H4 (cell line): ENCODE data around the gene MAP2. TPM values are rescaled to one million over a fixed set of nuclear protein-coding genes. Genes with fewer than 3 reads are reported as not detected.

Experiments
- DNase-seq: peaks from one replicate; pipeline ENCODE4 v3.0.0-alpha.2; 2015; ENCODE audit warnings: low spot score
- total RNA-seq: library from RNA; depleted of rRNA; stranded (reverse); fragments of >200 nt; shearing (Covaris generic); gene quantifications from 2 replicates; pipeline ENCODE4 v1.2.3, GENCODE V29; 2014; rRNA removed

MAP2 gene
- 5.3 TPM in 2 replicates for total RNA-seq

GRCh38 chr2:209423562-209424198 is at the start of gene MAP2:
Gene MAP2 (plus strand): TSS chr2:209424047. CDS start chr2:209653171, 229,124 bp downstream.
- peak; percentile 73 for DNase-seq

GRCh38 chr2:209376686-209377085 is 47.2 kb upstream of the MAP2 start:
- no peak for DNase-seq

GRCh38 chr2:209380293-209380692 is 43.6 kb upstream of the MAP2 start:
- no peak for DNase-seq

- DNase-seq, result no peak
Observed at GRCh38 chr2:209381091-209381490, 42.8 kb upstream of the MAP2 start.

- no peak for DNase-seq
Observed at GRCh38 chr2:209382775-209383174, 41.1 kb upstream of the MAP2 start.

- DNase-seq, result peak; percentile 40
Observed at GRCh38 chr2:209383212-209383611, 40.6 kb upstream of the MAP2 start.

- no peak for DNase-seq
Observed at GRCh38 chr2:209387389-209387788, 36.5 kb upstream of the MAP2 start.

GRCh38 chr2:209388446-209389037 is 35.3 kb upstream of the MAP2 start:
- DNase-seq, result no peak

- DNase-seq, result no peak
Observed at GRCh38 chr2:209389171-209389618, 34.7 kb upstream of the MAP2 start.

GRCh38 chr2:209390839-209391238 is 33.0 kb upstream of the MAP2 start:
- DNase-seq, result no peak

- DNase-seq, result no peak
Observed at GRCh38 chr2:209391776-209392401, 32.0 kb upstream of the MAP2 start.

- no peak for DNase-seq
Observed at GRCh38 chr2:209395229-209395628, 28.6 kb upstream of the MAP2 start.

- DNase-seq, result no peak
Observed at GRCh38 chr2:209395652-209396051, 28.2 kb upstream of the MAP2 start.

GRCh38 chr2:209398463-209398862 is 25.4 kb upstream of the MAP2 start:
- DNase-seq, result no peak

- DNase-seq, result no peak
Observed at GRCh38 chr2:209401788-209402187, 22.1 kb upstream of the MAP2 start.

GRCh38 chr2:209411296-209411695 is 12.6 kb upstream of the MAP2 start:
- no peak for DNase-seq

GRCh38 chr2:209411718-209412117 is 12.1 kb upstream of the MAP2 start:
- DNase-seq, result no peak

- DNase-seq, result no peak
Observed at GRCh38 chr2:209413311-209414014, 10.4 kb upstream of the MAP2 start.

- DNase-seq, result no peak
Observed at GRCh38 chr2:209416913-209417312, 6.9 kb upstream of the MAP2 start.

- DNase-seq, result no peak
Observed at GRCh38 chr2:209422191-209422754, 1.6 kb upstream of the MAP2 start.

- DNase-seq, result peak; percentile 5
Observed at GRCh38 chr2:209424199-209424701, 403 bp downstream of the MAP2 start.
